Dermis microvascular lymphatic vessel endothelial cell (primary cell): ENCODE data around the gene NADK. TPM values are rescaled to one million over a fixed set of nuclear protein-coding genes. Genes with fewer than 3 reads are reported as not detected.
A peak's percentile ranks its signal among the peaks of the same experiment; 100 is the strongest.

Source experiments
- DNase-seq, 2 donors: peaks; one replicate each; pipeline versions ENCODE4 v3.0.0 to v3.0.0-alpha.2; 2010; ENCODE audit warnings: low read depth in 2 of 2
- total RNA-seq: library from RNA; depleted of rRNA; stranded (reverse); fragments of >200 nt; gene quantifications from 2 replicates; pipeline ENCODE4 v1.2.1, GENCODE V29; 2014

Gene NADK
- 33.1 and 37.8 TPM in 2 replicates for total RNA-seq

DNA sequence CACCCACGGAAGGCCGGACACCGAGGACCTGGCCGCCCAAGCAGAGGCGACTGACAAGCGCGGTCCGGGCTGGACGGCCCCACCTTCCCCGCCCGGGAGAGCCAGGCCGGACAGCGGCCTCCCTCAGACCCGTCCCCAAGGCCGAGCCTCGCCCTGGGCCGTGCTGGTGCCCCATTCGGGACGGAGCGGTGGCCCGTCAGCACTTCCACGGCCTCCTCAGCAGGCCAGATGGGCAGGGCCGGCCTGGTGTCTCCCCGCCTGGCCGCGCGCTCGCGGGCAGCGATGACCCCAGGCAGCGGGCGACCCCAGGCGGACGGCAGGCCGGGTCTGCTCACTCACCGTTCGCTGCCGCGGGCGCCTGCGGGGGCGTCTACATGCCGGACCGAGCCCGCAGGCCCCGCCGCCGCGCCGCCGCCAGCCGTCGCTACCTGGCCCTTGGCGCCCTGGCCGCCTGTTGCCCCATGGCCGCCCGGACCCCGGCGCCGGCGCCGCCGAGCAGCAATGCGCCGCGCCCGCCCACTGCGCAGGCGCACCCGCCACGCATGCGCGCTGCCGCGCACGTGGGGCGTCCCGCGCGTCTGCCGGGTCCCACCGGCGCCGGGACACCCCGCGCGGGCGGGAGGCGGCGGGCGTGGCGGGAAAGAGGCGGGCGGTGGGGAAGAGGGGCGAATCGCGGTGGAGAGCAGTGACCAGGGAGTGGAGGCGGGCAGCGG is at the start of gene NADK:
Gene NADK (minus strand): TSS at position 521 of the 713 bp plus-strand sequence. CDS start 13,064 bp downstream, outside the sequence.
- peak in 1 of 2 donors; percentile 63 for DNase-seq

GRCh38 chr1:1827089-1827848 is 49.0 kb upstream of the NADK start:
- no peak for DNase-seq

DNA sequence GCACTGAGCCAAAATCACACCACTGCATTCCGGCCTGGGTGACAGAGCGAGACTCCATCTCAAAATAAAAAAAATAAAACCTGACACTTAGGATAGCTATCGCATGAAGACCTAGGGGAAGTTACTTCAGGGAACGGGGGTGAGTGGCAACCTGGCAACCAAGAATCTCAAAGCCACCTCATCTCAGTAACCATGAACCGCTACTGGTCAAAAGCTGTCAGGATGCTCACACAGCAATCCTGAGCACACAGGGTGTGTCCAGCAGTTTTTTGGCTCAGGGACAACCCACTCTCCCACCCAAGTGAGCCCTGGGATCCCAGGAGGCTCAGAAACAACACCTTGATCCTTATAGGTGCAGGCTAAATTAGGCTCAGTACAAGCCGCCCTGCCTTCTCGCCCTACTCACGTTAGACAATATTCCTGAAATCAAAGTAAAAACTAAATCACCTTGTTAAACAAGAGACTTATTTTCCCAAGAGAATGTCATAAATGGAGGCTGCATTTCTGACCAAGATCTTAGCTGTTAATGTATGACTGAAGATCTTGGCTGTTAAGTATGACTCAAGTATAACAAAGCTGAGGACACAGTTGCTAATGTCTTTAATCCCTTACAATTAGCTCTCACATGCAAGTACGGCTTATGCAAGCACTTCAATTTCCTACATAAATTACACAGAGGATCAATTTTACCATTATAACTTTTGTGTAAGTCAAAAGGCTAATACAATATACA is 48.3 kb upstream of the NADK start:
- no peak for DNase-seq

GRCh38 chr1:1825217-1825616 is 46.9 kb upstream of the NADK start:
- DNase-seq = no peak

GRCh38 chr1:1819762-1820161 is 41.5 kb upstream of the NADK start:
- no peak for DNase-seq

DNA sequence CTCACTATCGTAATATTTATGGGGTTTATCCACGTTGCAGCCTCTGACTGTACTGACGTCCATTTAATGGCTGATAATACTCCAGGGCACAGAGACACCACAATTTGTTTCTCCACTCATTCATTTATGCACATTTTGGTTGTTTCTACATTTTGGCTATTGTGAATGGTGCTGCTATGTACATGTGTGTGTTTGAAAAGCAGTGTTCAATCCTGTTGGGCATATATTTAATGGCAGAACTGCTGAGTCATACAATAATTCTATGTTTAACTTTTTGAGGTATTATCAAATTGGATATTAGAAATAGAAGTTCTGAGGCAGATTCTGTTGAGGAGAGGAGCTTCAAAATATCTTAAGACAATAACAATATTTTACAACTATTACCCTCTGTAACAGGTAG is 39.0 kb upstream of the NADK start:
- no peak for DNase-seq

GRCh38 chr1:1815606-1816281 is 37.5 kb upstream of the NADK start:
- DNase-seq = no peak

DNA sequence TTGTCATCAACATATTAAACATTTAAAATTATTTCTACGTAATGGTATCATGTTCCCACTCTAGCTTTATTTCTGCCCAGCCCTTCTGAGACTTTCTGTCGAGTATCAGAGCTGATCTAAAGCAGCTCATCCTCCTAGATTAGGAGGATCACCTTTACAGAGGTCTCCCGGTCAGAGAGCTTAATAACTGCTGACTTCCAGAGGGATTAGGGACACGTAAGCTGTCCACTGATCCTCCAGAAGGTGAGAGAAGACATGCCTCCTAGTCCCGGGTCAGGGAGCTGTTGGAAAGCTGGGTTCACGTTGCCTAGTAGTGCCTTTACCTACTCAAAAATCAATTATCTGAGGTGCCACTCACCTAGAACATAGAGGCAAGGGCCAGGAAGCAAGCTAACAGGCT is 31.2 kb upstream of the NADK start:
- DNase-seq = no peak

GRCh38 chr1:1808206-1808605 is 29.9 kb upstream of the NADK start:
- no peak for DNase-seq

DNA sequence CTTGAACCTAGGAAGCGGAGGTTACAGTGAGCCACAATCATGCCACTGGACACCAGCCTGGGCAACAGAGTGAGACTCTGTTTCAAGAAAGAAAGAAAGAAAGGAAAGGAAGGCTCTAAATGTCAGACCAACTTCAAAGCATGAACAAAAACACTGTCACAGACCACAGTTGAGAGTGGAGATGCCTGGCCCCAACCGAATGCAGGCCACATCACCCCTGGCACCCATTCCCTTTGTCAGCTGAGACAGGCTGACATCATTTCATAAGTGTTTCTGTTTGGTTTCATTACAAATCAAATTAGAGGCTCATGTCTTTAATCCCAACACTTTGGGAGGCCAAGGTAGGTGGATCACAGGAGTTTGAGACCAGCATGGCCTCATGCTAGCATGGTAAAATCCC is 28.6 kb upstream of the NADK start:
- DNase-seq = no peak

GRCh38 chr1:1804301-1804700 is 26.0 kb upstream of the NADK start:
- no peak for DNase-seq

DNA sequence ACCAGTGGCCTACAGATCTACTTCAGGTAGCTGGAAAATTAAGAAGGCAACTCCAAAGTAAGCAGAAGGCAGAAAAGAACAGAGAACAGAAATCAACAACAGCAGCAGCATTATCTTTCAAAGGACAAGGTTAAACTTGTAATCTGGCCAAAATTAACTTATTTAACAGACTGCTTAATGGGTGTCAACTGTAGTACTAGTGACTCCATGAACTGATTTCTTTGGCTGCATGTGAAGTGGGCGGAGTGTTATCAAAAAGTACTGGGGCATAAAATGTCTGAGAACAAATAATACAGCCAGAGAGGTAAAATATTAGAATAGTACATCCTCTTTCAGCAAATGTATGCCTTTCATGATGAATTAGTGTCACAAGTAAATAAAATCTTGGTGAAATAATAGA is 24.6 kb upstream of the NADK start:
- DNase-seq = no peak

DNA sequence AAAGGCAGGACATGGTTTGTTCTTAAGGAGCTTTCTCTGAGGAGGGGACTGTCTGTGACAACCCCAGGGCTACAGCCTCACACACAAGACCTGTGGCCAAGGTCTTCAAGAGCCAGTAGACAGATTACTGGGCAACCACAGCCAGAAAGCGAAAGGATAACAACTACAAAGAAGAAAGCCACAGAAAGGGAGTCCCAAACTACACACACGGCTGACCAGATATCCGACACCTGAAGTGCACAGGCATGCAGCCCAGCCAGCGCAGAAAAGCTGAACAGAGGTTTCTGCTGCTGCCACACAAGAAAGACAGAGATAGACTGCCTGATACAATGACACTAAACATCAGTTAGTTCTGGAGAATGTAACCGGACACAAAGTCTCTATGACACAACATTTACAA is 21.4 kb upstream of the NADK start:
- DNase-seq = no peak

- no peak for DNase-seq
Observed at GRCh38 chr1:1797731-1798341, 19.6 kb upstream of the NADK start.

GRCh38 chr1:1796466-1796865 is 18.2 kb upstream of the NADK start:
- no peak for DNase-seq

GRCh38 chr1:1794999-1795398 is 16.7 kb upstream of the NADK start:
- DNase-seq = no peak

GRCh38 chr1:1793481-1794244 is 15.4 kb upstream of the NADK start:
- DNase-seq = no peak

DNA sequence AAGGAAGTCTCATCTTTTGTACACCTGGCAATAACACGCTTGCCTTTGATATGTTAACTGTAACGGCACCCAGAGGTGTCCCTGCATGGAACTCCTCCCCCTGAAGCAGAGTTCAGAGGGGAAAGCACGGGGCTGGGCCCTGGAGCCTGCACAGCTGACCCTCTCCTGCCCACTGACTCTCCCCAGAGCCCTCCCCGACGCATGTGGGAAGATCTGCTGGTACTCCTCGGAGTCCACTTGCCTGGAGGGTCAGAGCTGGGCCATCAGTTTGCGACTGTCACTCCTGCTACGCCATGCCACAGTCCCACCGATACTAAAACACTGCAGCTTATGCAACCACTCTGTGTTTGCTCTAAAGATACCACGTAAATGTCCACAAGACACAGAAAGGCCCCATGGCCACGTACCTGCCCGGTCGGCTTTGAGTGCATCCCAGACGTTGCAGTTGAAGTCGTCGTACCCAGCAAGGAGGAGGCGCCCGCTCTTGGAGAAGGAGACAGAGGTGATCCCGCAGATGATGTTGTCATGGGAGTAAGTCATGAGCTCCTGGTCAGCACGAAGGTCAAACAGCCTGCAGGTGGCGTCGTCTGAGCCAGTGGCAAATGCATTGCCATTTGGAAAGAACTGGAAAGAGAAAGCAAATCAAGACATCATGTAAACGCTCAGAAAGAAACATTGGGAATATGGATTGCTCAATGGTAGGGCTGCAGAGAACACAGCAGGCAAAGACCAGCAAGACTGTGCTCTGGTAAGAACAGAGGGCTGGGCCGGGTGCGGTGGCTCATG is 10.6 kb upstream of the NADK start:
- DNase-seq = peak; percentile 36 to 46

DNA sequence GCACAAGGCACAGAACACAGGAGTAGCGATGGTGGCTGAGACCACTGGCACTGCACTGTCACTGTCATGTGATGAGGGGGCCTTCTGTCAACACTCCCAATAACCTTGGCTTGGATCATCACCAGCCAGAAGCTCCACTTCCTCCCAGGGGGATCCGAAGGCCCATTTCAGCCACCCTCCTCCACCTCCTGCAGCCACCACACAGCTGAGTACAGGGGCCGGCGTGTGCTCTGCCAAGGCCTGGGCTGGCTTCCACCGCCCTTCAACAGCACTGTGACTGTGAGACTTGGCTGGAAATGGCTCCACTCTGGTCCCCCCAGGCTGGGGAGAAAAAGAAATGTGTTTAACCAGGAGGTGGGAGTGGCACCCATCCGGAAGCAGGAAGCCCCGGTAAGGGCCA is 9.9 kb upstream of the NADK start:
- DNase-seq = no peak
